ENCODE measurements around the gene HS2ST1. TPM values are rescaled to one million over a fixed set of nuclear protein-coding genes. Genes with fewer than 3 reads are reported as not detected.
A peak's percentile ranks its signal among the peaks of the same experiment; 100 is the strongest.

Gene HS2ST1
- total RNA-seq, 4 donors from 2014 or later = 11.7 to 25.3 (median 16.9) TPM

GRCh38 chr1:87151500-87152421 is 237.3 kb downstream of the HS2ST1 start:
- no peak for TF ChIP-seq CTCF (IDR thresholded peaks at IDR 0.05)
- DNase-seq (ENCODE audit: low spot score) = peak; percentile 50
- peak; percentile 67 for ATAC-seq (ENCODE audit: low FRiP score)

- no peak for TF ChIP-seq CTCF (IDR thresholded peaks at IDR 0.05)
- no peak for ATAC-seq (ENCODE audit: low FRiP score)
- no peak for DNase-seq (ENCODE audit: low spot score)
Observed at GRCh38 chr1:87154384-87154783, 239.9 kb downstream of the HS2ST1 start.

GRCh38 chr1:87155170-87155569 is 240.7 kb downstream of the HS2ST1 start:
- no peak for DNase-seq (ENCODE audit: low spot score)
- no peak for TF ChIP-seq CTCF (IDR thresholded peaks at IDR 0.05)
- no peak for ATAC-seq (ENCODE audit: low FRiP score)

- TF ChIP-seq CTCF (IDR thresholded peaks at IDR 0.05) = no peak
- ATAC-seq (ENCODE audit: low FRiP score) (no peak), DNase-seq (ENCODE audit: low spot score) (no peak)
Observed at GRCh38 chr1:87155648-87156047, 241.2 kb downstream of the HS2ST1 start.

GRCh38 chr1:87156124-87156523 is 241.7 kb downstream of the HS2ST1 start:
- no peak for DNase-seq (ENCODE audit: low spot score)
- no peak for TF ChIP-seq CTCF (IDR thresholded peaks at IDR 0.05)
- ATAC-seq (ENCODE audit: low FRiP score) = no peak

GRCh38 chr1:87159378-87159915 is 245.0 kb downstream of the HS2ST1 start:
- TF ChIP-seq CTCF (IDR thresholded peaks at IDR 0.05) = no peak
- peak; percentile 73 for ATAC-seq (ENCODE audit: low FRiP score)
- no peak for DNase-seq (ENCODE audit: low spot score)

Other genes starting within 250 kb of the HS2ST1 start
- 100 to 1,000 TPM in 1 of 4 donors, 10 to 100 TPM in 3; 79.1 to 113 (median 93.6) TPM for gene SH3GLB1, start 210.1 kb upstream of the HS2ST1 start, total RNA-seq
- 100 to 1,000 TPM; 120 to 177 (median 138) TPM for gene SELENOF, start 509 bp upstream of the HS2ST1 start, total RNA-seq